PC-3 (cell line): ENCODE results near the gene TNFAIP3. TPM values are rescaled to one million over a fixed set of nuclear protein-coding genes. Genes with fewer than 3 reads are reported as not detected.

Source experiments
- ATAC-seq: fragments of 200-7000 bp; cut with Tn5 transposase; 2 replicates; pipeline ENCODE4 v1.9.1; 2020; ENCODE audit warnings: mild to moderate bottlenecking, moderate library complexity
- BruUV-seq: library from RNA; stranded (reverse); fragments of 400-500 nt; replicated peaks from 2 replicates; lab custom pipeline; 2021; lab: Mats Ljungman, UMichigan
- CTCF ChIA-PET: fragments of 300-600 bp; sonication (Branson Sonifier 250); formaldehyde crosslinking; loops from one replicate; lab custom pipeline; 2022; ENCODE audit warnings: antibody characterized with exemption; lab: Charles Lee
- POLR2A ChIA-PET: fragments of 300-600 bp; sonication (Branson Sonifier 250); formaldehyde crosslinking; loops from one replicate; lab custom pipeline; 2022; ENCODE audit warnings: antibody characterized with exemption; ENCODE audit not compliant: unreplicated experiment; lab: Charles Lee
- DNase-seq: peaks from one replicate; pipeline ENCODE4 v3.0.0-alpha.2; 2015
- H2AFZ ChIP-seq: fragments of 300-600 bp; sonication (generic); 2 replicates; pipeline ENCODE4 v1.6.0; 2016; ENCODE audit warnings: antibody characterized with exemption, low read length
- H3F3A ChIP-seq: fragments of 300-600 bp; sonication (generic); one replicate; pipeline ENCODE4 v1.6.0; 2017; ENCODE audit warnings: antibody characterized with exemption, low read length, control low read depth, mild to moderate bottlenecking; ENCODE audit not compliant: unreplicated experiment
- H3K27ac ChIP-seq: fragments of 300-600 bp; sonication (generic); 2 replicates; pipeline ENCODE4 v1.5.1; 2016; ENCODE audit warnings: mild to moderate bottlenecking, low read length
- H3K27me3 ChIP-seq: fragments of 300-600 bp; sonication (generic); 2 replicates; pipeline ENCODE4 v1.6.1; 2016; ENCODE audit warnings: low read length, mixed read lengths
- H3K36me3 ChIP-seq: fragments of 300-600 bp; sonication (generic); 2 replicates; pipeline ENCODE4 v1.6.1; 2016; ENCODE audit warnings: low read depth, mixed run types, low read length, mixed read lengths
- H3K4me1 ChIP-seq: fragments of 300-600 bp; sonication (generic); 2 replicates; pipeline ENCODE4 v1.5.1; 2016; ENCODE audit warnings: low read length; ENCODE audit not compliant: insufficient read depth
- H3K4me2 ChIP-seq: fragments of 300-600 bp; sonication (generic); 2 replicates; pipeline ENCODE4 v1.6.0; 2016; ENCODE audit warnings: low read length
- H3K4me3 ChIP-seq: fragments of 300-600 bp; sonication (generic); 2 replicates; pipeline ENCODE4 v1.5.1; 2016; ENCODE audit warnings: mild to moderate bottlenecking, low read length, mixed read lengths
- H3K79me2 ChIP-seq: fragments of 300-600 bp; sonication (generic); 2 replicates; pipeline ENCODE4 v1.6.1; 2017; ENCODE audit warnings: low read length, mixed read lengths
- H3K9ac ChIP-seq: fragments of 300-600 bp; sonication (generic); 2 replicates; pipeline ENCODE4 v1.6.0; 2016; ENCODE audit warnings: mild to moderate bottlenecking, low read length
- H3K9me2 ChIP-seq: fragments of 300-600 bp; sonication (generic); replicated peaks from 2 replicates; pipeline ENCODE4 v1.6.1; 2016; ENCODE audit warnings: mixed run types, low read length, mixed read lengths
- H3K9me3 ChIP-seq: fragments of 300-600 bp; sonication (generic); 2 replicates; pipeline ENCODE4 v1.6.1; 2016; ENCODE audit warnings: low read length, mixed read lengths
- H4K20me1 ChIP-seq: fragments of 300-600 bp; sonication (generic); 2 replicates; pipeline ENCODE4 v1.6.1; 2016; ENCODE audit warnings: low read length, mixed read lengths
- CTCF ChIP-seq: fragments of 300-600 bp; sonication (generic); conservative IDR thresholded peaks from 2 replicates; pipeline ENCODE4 v1.5.1; 2017; ENCODE audit warnings: antibody characterized with exemption, low read depth, mild to moderate bottlenecking, low read length
- EZH2 ChIP-seq: fragments of 300-600 bp; sonication (generic); IDR thresholded peaks from one replicate; pipeline ENCODE4 v1.6.1; 2017; ENCODE audit warnings: antibody characterized with exemption, mild to moderate bottlenecking, low read length; ENCODE audit not compliant: unreplicated experiment
- EZH2phosphoT487 ChIP-seq: fragments of 300-600 bp; sonication (generic); IDR thresholded peaks from 2 replicates; pipeline ENCODE4 v1.6.1; 2018; ENCODE audit warnings: mild to moderate bottlenecking, antibody characterized with exemption, low read length, borderline replicate concordance
- intact Hi-C: fragments of 100-400 bp; cut with micrococcal nuclease; formaldehyde crosslinking; loops from 2 replicates; pipeline ENCODE4 v1.9.0; 2023
- total RNA-seq: library from RNA; depleted of rRNA; stranded (reverse); fragments of >200 nt; gene quantifications from 2 replicates; pipeline ENCODE4 v1.2.3, GENCODE V29; 2014

The TNFAIP3 gene
- total RNA-seq, 1 experiment from 2014 or later = 21.9 TPM

- Histone ChIP-seq H3F3A (no peaks in the 10 kb centered on the region), H3K4me3 (no peak overlapping the region), H2AFZ (no peak overlapping the region), H3K4me2 (no peak overlapping the region), H3K36me3 (no peaks in the 10 kb centered on the region), H4K20me1 (no peaks in the 10 kb centered on the region), H3K79me2 (no peaks in the 10 kb centered on the region), H3K9ac (no peak overlapping the region), H3K27ac (no peak overlapping the region), H3K9me3 (no peaks in the 10 kb centered on the region), H3K27me3 (no peaks in the 10 kb centered on the region), H3K4me1 (no peaks in the 10 kb centered on the region), H3K9me2 (no peaks in the 10 kb centered on the region)
- ATAC-seq (no peak), DNase-seq (no peak)
- POLR2A ChIA-PET = no interaction called here
- intact Hi-C loops = no loop called here
- TF ChIP-seq EZH2 (no peak), CTCF (no peak), EZH2phosphoT487 (no peak)
- BruUV-seq = no TSS peak
- CTCF ChIA-PET = no interaction called here
Measured at GRCh38 chr6:137910424-137910834, 43.4 kb downstream of the TNFAIP3 start.

- Histone ChIP-seq H3K36me3 (no peaks in the 10 kb centered on the region), H4K20me1 (no peaks in the 10 kb centered on the region), H3K27ac (no peak overlapping the region), H3K4me3 (no peak overlapping the region), H3K9me3 (no peaks in the 10 kb centered on the region), H3K9ac (no peak overlapping the region), H3K27me3 (no peaks in the 10 kb centered on the region), H3K9me2 (no peaks in the 10 kb centered on the region), H3K79me2 (no peaks in the 10 kb centered on the region), H3F3A (no peaks in the 10 kb centered on the region), H3K4me1 (no peaks in the 10 kb centered on the region), H2AFZ (no peak overlapping the region), H3K4me2 (no peak overlapping the region)
- BruUV-seq = no TSS peak
- intact Hi-C loops = no loop called here
- no peak for DNase-seq
- TF ChIP-seq CTCF (no peak), EZH2 (no peak), EZH2phosphoT487 (no peak)
- ATAC-seq = no peak
- ChIA-PET POLR2A (no interaction called here), CTCF (no interaction called here)
Measured at GRCh38 chr6:137910843-137911456, 43.9 kb downstream of the TNFAIP3 start.

GRCh38 chr6:137911675-137912191 lies 44.7 kb downstream of the TNFAIP3 start:
- Histone ChIP-seq H3K36me3 (no peaks in the 10 kb centered on the region), H4K20me1 (no peaks in the 10 kb centered on the region), H3K9me3 (no peaks in the 10 kb centered on the region), H3K27ac (no peak overlapping the region), H3K4me1 (no peaks in the 10 kb centered on the region), H2AFZ (no peak overlapping the region), H3K4me2 (no peak overlapping the region), H3K9ac (no peak overlapping the region), H3F3A (no peaks in the 10 kb centered on the region), H3K27me3 (no peaks in the 10 kb centered on the region), H3K9me2 (no peaks in the 10 kb centered on the region), H3K79me2 (no peaks in the 10 kb centered on the region), H3K4me3 (no peak overlapping the region)
- TF ChIP-seq EZH2phosphoT487 (no peak), EZH2 (no peak), CTCF (no peak)
- no TSS peak for BruUV-seq
- intact Hi-C loops = no loop called here
- ATAC-seq = no peak
- ChIA-PET CTCF (no interaction called here), POLR2A (no interaction called here)
- no peak for DNase-seq
